Neuronal stem cell (in vitro differentiated cells): ENCODE data around the gene IFNA2.
"Not testable (repeated sequence)": the region's sequence is repeated elsewhere in the genome, so short reads cannot be mapped to it uniquely, and the experiment has no call there.

ENCODE experiments used
- DNase-seq: peaks from one replicate; pipeline ENCODE4 v3.0.0-alpha.2; 2013; ENCODE audit warnings: low spot score
- H2AFZ ChIP-seq: one replicate; pipeline ENCODE4 v1.6.1; 2013; ENCODE audit warnings: mild to moderate bottlenecking, low read length, inconsistent platforms
- H2AK5ac ChIP-seq: 2 replicates; pipeline ENCODE4 v1.6.1; 2013; ENCODE audit warnings: low read depth, mild to moderate bottlenecking, inconsistent platforms, low read length, moderate library complexity, mixed read lengths
- H2BK120ac ChIP-seq: 2 replicates; pipeline ENCODE4 v1.6.1; 2013; ENCODE audit warnings: low read depth, mild to moderate bottlenecking, inconsistent platforms, low read length, moderate library complexity, mixed read lengths
- H2BK12ac ChIP-seq: one replicate; pipeline ENCODE4 v1.6.1; 2013; ENCODE audit warnings: low read length, inconsistent platforms
- H2BK15ac ChIP-seq: 2 replicates; pipeline ENCODE4 v1.6.1; 2013; ENCODE audit warnings: mild to moderate bottlenecking, low read length, inconsistent platforms, mixed read lengths
- H2BK5ac ChIP-seq: one replicate; pipeline ENCODE4 v1.6.1; 2013; ENCODE audit warnings: inconsistent platforms, mild to moderate bottlenecking, low read length, moderate library complexity
- H3K14ac ChIP-seq: one replicate; pipeline ENCODE4 v1.6.1; 2013; ENCODE audit warnings: low read length, inconsistent platforms
- H3K18ac ChIP-seq: 2 replicates; pipeline ENCODE4 v1.6.1; 2013; ENCODE audit warnings: low read length, inconsistent platforms
- H3K23ac ChIP-seq: 2 replicates; pipeline ENCODE4 v1.6.1; 2013; ENCODE audit warnings: low read depth, mild to moderate bottlenecking, mixed read lengths, low read length, inconsistent platforms; ENCODE audit not compliant: poor library complexity
- H3K27ac ChIP-seq: replicated peaks from 3 replicates; pipeline ENCODE4 v1.5.1; 2013; ENCODE audit warnings: low read length, inconsistent platforms
- H3K27me3 ChIP-seq, 3 experiments: 2 replicates each; pipeline ENCODE4 v1.6.1; 2013; ENCODE audit warnings: low read length in 3 of 3, mild to moderate bottlenecking in 2 of 3, inconsistent platforms in 1 of 3, low read depth in 1 of 3, mixed read lengths in 1 of 3, moderate library complexity in 1 of 3; ENCODE audit not compliant: control insufficient read depth in 3 of 3, insufficient read depth in 3 of 3
- H3K36me3 ChIP-seq, 2 donors: replicated peaks in 1 of 2; 2 replicates each; pipeline ENCODE4 v1.6.1; 2013; ENCODE audit warnings: low read length in 2 of 2; ENCODE audit not compliant: control insufficient read depth in 2 of 2, insufficient read depth in 2 of 2
- H3K4ac ChIP-seq: 2 replicates; pipeline ENCODE4 v1.6.1; 2013; ENCODE audit warnings: inconsistent platforms, mild to moderate bottlenecking, low read length, moderate library complexity
- H3K4me1 ChIP-seq, 2 donors: 1 replicate in 1 of 2; 2 replicates in 1 of 2; pipeline ENCODE4 v1.6.1; 2013; ENCODE audit warnings: low read length in 2 of 2, low read depth in 1 of 2; ENCODE audit not compliant: control insufficient read depth in 2 of 2, insufficient read depth in 1 of 2
- H3K4me2 ChIP-seq: one replicate; pipeline ENCODE4 v1.6.1; 2013; ENCODE audit warnings: mild to moderate bottlenecking, low read length, inconsistent platforms; ENCODE audit not compliant: insufficient read depth, poor library complexity, severe bottlenecking
- H3K4me3 ChIP-seq, 2 donors: 2 replicates each; pipeline ENCODE4 v1.5.1; 2013; ENCODE audit warnings: low read length in 2 of 2, mild to moderate bottlenecking in 2 of 2, inconsistent platforms in 1 of 2, moderate library complexity in 1 of 2
- H3K79me1 ChIP-seq: one replicate; pipeline ENCODE4 v1.6.1; 2013; ENCODE audit warnings: low read depth, mild to moderate bottlenecking, inconsistent platforms, low read length, moderate library complexity
- H3K9ac ChIP-seq: one replicate; pipeline ENCODE4 v1.6.1; 2013; ENCODE audit warnings: mild to moderate bottlenecking, low read depth, low read length, inconsistent platforms; ENCODE audit not compliant: poor library complexity
- H3K9me3 ChIP-seq, 2 donors: replicated peaks in 1 of 2; 2 replicates each; pipeline versions ENCODE3 to v1.6.1; 2013; ENCODE audit warnings: low read length in 2 of 2, mild to moderate bottlenecking in 2 of 2, inconsistent platforms in 1 of 2, low read depth in 1 of 2, mixed read lengths in 1 of 2, moderate library complexity in 1 of 2; ENCODE audit not compliant: control insufficient read depth in 2 of 2, insufficient read depth in 1 of 2
- H4K8ac ChIP-seq: one replicate; pipeline ENCODE4 v1.6.1; 2013; ENCODE audit warnings: low read depth, mild to moderate bottlenecking, inconsistent platforms, low read length, moderate library complexity
- H4K91ac ChIP-seq: one replicate; pipeline ENCODE4 v1.6.1; 2013; ENCODE audit warnings: low read length, low read depth, mild to moderate bottlenecking, inconsistent platforms; ENCODE audit not compliant: poor library complexity
- WGBS, 2 donors: extraction: QIAGEN DNeasy Blood & Tissue Kit; methylation state at CpG; one replicate each; pipeline ENCODE4 v1.1.7; 2013; ENCODE audit warnings: missing lambda C conversion rate in 2 of 2, mixed read lengths in 1 of 2; ENCODE audit not compliant: insufficient read length in 2 of 2, insufficient replicate concordance in 1 of 2; ENCODE audit errors: extremely low coverage in 2 of 2; 5-methylcytosine and 5-hydroxymethylcytosine counted together

IFNA2 gene

DNA sequence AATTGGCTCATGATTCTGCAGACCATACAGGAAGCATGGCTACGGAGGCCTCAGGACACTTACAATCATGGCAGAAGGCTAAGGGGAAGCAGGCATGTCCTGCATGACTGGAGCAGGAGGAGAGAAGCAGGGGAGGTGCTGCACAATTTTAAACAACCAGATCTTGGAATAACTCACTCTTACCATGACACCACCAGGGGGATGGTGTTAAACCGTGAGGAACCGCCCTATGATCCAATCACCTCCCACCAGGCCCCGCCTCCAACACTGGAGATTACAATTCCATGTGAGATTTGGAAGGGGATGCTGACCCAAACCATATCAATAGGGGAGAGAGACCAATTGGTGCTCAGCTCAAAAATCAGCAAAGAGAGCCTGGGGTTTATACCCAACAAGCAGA lies 13.7 kb downstream of the IFNA2 start:
- not testable (repeated sequence) for H2BK15ac ChIP-seq, H4K91ac ChIP-seq, H3K4me3 ChIP-seq, H2BK120ac ChIP-seq, H3K36me3 ChIP-seq, H3K4ac ChIP-seq, H3K18ac ChIP-seq, H3K9me3 ChIP-seq, H2AFZ ChIP-seq, H3K27ac ChIP-seq, H3K79me1 ChIP-seq, H2AK5ac ChIP-seq, H3K4me2 ChIP-seq, H2BK12ac ChIP-seq, H2BK5ac ChIP-seq, H3K23ac ChIP-seq, H4K8ac ChIP-seq, H3K27me3 ChIP-seq, DNase-seq, H3K14ac ChIP-seq, H3K4me1 ChIP-seq, H3K9ac ChIP-seq
- WGBS, 2 donors = no CpG with 5 or more reads among the region's 4 CpGs

DNA sequence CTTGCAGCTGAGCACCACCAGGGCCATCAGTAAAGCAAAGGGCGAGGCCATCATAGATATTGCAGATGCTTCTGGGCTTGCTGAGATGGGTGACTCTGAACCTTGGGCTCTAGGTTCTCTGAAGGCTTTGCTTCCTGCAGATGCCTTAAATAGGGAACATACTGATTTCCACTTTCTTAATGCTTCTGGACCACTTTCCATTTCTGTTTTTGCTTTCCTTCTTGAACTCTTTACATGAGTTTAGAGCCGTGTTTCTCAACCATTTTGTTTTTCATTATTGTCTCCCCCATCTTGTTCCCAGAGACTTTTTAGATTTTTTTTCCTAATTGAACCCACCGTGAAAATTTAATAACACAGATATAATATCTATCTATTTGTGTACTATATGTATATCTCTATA lies 17.2 kb downstream of the IFNA2 start, which contains the start of gene IFNA13:
TSS of gene IFNA13 (minus strand) at position 101 of the 400 bp plus-strand sequence. CDS start at position 54, 47 bp downstream.
- Histone ChIP-seq H3K9ac (no peak within 1 kb of the TSS), H2BK5ac (no peak within 1 kb of the TSS), H3K18ac (no peak within 1 kb of the TSS), H3K4me2 (no peak within 1 kb of the TSS), H4K91ac (no peak within 1 kb of the TSS), H4K8ac (no peak within 1 kb of the TSS), H2AFZ (no peak within 1 kb of the TSS), H2BK12ac (no peak within 1 kb of the TSS), H2BK15ac (no peak within 1 kb of the TSS), H3K4me1 (no peaks in the 10 kb centered on the region), H3K27me3 (no peaks in the 10 kb centered on the region), H2BK120ac (no peak within 1 kb of the TSS), H3K14ac (no peak within 1 kb of the TSS), H3K36me3 (no peaks in the 10 kb centered on the region), H3K4me3 (no peak within 1 kb of the TSS), H3K27ac (no peak within 1 kb of the TSS), H2AK5ac (no peak within 1 kb of the TSS), H3K79me1 (no peaks in the 10 kb centered on the region), H3K4ac (no peak within 1 kb of the TSS), H3K9me3 (no peaks in the 10 kb centered on the region), H3K23ac (no peak within 1 kb of the TSS)
- no CpG with 5 or more reads among the region's 3 CpGs for WGBS, 2 donors
- DNase-seq = no peak

DNA sequence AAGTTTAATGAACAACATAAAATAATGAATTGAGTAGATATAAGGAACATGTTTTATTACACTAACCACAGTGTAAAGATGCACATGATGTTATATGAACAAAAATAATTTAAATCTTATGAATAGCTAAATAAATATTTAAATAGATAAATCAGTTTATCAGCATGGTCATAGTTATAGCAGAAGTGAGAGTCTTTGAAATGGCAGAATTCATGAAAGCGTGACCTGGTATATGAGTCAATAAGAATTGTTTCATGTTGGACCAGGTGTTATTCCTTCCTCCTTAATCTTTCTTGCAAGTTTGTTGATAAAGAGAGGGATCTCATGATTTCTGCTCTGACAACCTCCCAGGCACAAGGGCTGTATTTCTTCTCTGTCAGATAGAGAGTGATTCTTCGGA lies 18.0 kb downstream of the IFNA2 start:
- not testable (repeated sequence) for H2AK5ac ChIP-seq, H3K23ac ChIP-seq, H3K27ac ChIP-seq, H4K8ac ChIP-seq, H3K79me1 ChIP-seq, H3K9me3 ChIP-seq, H3K36me3 ChIP-seq, H3K4ac ChIP-seq, H3K18ac ChIP-seq, H4K91ac ChIP-seq, H3K4me2 ChIP-seq, DNase-seq, H3K9ac ChIP-seq, H2AFZ ChIP-seq, H2BK120ac ChIP-seq, H3K27me3 ChIP-seq, H2BK12ac ChIP-seq, H3K4me3 ChIP-seq, H2BK15ac ChIP-seq, H3K4me1 ChIP-seq, H2BK5ac ChIP-seq, H3K14ac ChIP-seq
- WGBS, 2 donors = no CpG with 5 or more reads among the region's 2 CpGs

DNA sequence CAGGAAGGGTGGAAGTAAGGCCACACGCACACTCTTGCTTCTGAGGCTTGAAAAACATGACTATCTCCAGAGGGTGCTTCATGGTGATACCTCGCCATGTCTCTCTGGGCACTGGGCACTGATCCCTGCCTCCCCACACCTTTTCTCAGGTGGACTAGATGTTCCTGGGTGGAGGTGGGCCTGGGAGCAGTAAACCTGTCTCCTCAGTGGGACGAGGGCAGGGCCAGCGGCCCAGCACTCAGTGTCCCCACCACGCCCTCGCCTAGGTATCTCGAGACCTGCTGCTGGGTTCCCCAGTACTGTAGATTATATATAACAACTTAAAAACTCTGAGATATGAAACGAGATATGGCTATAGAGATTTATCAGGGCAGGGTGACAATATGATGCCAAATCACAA lies 22.9 kb downstream of the IFNA2 start:
- Histone ChIP-seq H2AK5ac (no peak overlapping the region), H2BK15ac (no peak overlapping the region), H4K91ac (no peak overlapping the region)

More for the DNA sequence above, 22.9 kb downstream of the IFNA2 start:
- Histone ChIP-seq H3K9ac (no peak overlapping the region), H3K9me3 (no peaks in the 10 kb centered on the region), H3K18ac (no peak overlapping the region), H3K79me1 (no peaks in the 10 kb centered on the region), H3K14ac (no peak overlapping the region), H3K23ac (no peak overlapping the region), H3K36me3 (no peaks in the 10 kb centered on the region), H2BK12ac (no peak overlapping the region), H2BK120ac (no peak overlapping the region), H3K4me2 (no peak overlapping the region), H3K4ac (no peak overlapping the region), H3K27me3 (no peaks in the 10 kb centered on the region), H3K4me1 (peaks cover 0 to 2% of the 10 kb centered on the region in 2 donors), H2BK5ac (no peak overlapping the region), H3K27ac (no peak overlapping the region), H2AFZ (no peak overlapping the region), H3K4me3 (no peak overlapping the region), H4K8ac (no peak overlapping the region)
- WGBS, 2 donors = no CpG with 5 or more reads among the region's 8 CpGs
- no peak for DNase-seq
